Medulla oblongata (tissue), 1 donor: Measurements from ENCODE around the gene AGAP5.
A peak's percentile ranks its signal among the peaks of the same experiment; 100 is the strongest.
"Not testable (repeated sequence)": the region's sequence is repeated elsewhere in the genome, so short reads cannot be mapped to it uniquely, and the experiment has no call there.

Experiments
- DNase-seq: peaks from one replicate; pipeline ENCODE4 v3.0.0-alpha.2; 2015; ENCODE audit errors: extremely low spot score

AGAP5 gene

DNA sequence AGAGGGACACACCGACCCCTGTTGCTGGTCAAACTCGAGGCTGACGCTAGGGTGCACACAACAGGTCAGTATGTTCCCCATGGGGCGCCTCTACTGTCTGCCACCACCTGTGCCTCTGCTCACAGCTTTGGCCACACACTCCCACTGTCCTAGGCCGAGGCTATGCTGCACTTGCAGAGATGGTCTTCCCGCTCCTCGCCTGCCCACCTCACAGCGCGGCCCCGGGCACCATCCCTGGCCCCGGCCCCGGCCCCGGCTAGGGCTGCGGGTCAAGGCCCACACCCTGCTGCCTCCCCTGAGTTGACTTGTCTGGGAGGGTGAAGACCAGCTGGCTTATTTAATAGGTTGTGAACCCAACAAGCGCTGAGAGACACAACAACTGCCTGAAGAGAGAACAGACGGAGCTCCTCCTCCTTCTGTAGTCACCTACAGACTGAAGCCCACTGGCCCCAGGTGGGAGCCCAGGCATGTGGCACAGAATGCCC lies at the start of gene AGAP5:
Gene AGAP5 (minus strand): TSS at position 435 of the 485 bp plus-strand sequence. CDS start 354 bp downstream, at position 81.
- DNase-seq = not testable (repeated sequence)

DNA sequence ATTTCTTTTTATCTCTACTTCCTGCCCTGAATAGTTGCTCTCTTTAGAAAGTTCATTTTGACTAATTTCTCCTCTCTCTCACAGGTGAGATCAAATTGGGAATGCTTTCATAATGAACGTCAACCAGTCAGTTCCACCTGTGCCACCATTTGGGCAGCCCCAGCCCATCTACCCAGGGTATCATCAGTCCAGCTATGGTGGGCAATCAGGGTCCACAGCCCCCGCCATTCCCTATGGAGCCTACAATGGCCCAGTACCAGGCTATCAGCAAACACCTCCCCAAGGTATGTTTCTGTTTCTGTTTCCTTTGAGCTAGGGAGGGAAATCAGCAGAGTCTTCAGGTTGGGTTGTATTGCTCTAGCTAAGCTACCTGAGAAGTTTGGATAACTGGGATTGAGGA lies 48.8 kb upstream of the AGAP5 start:
- no peak for DNase-seq

DNA sequence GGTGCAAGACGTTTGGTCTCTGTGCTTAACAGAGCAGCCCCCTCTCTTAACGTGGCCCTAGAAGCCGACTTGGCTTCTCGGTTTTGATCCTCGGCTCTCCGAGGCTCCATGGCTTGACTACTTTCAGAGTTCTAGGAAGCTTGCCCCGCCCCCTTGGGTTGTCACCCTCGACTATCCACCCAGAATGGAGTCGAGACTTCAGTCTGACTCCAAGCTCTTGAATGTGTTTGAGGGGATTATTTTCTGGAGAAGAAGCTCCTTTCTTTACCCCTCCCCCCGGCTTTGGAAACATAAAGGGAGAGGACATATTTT lies 46.7 kb upstream of the AGAP5 start:
- no peak for DNase-seq

DNA sequence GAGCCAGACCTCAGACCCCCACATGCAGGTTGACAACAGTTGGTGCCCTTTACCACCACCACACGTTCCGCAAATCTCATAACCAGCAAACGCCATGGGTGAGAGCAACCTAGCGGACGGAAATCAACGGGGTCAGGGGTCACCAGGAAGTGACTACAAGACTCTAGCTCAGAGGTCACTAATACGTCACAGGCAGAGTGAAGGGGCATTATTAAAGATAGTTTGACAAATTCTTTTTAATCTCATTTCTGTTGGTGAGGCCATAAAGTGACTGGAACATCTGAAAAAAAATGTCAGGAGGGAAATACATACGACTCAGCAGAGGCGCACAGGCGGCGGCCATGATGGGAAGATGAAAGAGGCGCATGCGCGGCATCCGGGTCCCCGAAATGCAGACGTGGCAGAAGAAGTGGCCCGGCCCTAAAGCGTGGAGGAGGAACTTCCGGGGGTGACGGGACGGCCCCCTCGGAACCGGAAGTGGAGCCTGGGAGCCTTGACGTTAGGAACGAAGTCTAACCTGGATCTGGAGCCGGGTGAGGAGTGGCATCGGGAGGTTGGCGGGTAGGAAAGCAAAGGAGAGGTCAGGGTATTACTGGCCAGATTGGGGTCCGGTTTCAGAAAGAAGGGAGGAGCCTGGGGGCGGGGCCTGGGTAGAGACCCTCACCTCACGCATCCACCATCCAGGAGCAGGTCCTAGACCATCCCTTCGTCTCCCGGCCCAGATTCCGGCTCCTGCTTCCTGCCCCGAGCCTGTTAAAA lies 46.2 kb upstream of the AGAP5 start, which contains the start of gene SEC24C:
Gene SEC24C (plus strand): TSS at position 468 of the 759 bp plus-strand sequence. CDS start 2,461 bp downstream, outside the sequence.
- DNase-seq = peak; percentile 98

DNA sequence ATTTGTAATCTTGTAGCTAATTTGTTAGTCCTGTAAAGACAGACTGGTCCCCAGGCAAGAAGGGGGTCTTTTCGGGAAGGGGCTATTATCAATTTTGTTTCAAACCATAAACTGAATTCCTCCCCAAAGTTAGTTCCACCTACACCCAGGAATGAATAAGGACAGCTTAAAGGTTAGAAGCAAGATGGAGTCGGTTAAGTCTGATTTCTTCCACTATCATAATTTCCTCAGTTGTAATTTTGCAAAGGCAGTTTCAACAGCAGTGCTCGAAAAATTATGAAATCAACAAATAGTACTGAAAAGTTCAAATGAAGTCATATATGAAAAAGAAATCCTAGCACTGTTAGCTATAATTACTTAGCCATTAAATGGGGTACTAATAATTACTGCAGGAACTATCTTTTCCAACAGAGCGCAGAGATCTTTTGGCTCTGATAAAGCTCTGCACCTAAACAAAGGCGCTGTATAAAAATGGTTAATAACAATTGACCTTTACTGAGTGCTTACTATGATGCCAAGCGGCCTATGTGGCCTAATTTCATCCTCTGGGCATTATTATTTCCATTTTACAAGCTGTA lies 45.5 kb upstream of the AGAP5 start:
- no peak for DNase-seq

DNA sequence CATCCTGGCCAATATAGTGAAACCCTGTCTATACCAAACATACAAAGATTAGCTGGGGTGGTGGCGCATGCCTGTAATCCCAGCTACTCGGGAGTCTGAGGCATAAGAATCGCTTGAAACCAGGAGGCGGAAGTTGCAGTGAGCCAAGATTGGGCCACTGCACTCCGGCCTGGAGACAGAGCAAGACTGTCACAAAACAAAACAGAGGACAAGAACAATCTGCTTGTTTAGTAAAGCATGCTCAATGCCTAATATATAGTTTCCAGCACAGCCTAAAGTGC lies 44.5 kb upstream of the AGAP5 start:
- DNase-seq = no peak

DNA sequence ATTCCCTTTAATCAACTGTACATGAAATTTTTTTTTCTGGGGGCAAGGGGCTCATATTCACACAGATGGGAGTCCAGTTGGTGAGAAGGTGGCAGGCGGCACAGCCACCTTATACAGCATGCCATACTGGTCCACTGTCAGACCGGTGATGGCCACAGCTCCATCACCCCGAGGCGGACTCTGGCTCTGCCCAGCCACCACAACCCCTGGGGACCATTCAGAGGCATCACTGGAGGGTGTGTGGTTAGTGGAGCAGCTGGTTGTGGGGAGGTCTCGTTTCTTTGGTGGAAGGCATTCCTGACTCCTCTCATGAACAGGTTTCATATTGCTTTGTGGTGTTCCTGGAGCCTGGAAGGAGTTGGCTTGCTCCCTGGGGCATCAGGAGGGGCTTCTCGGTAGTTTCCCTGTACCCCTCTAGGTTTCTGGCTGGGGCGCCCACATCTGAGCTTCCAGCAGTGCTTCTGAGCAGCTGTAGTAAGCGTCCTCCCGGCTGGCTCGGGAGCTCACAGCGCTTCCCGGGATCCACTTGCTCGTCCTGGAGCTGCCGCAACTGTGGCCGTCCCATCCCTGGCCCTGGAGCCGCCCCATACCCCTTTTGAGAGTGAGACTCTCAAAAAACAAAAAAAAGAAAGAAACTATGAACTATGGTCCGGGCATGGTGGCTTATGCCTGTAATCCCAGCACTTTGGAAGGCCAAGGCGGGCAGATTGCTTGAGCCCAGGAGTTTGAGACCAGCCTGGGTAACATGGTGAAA lies 42.8 kb upstream of the AGAP5 start:
- not testable (repeated sequence) for DNase-seq

DNA sequence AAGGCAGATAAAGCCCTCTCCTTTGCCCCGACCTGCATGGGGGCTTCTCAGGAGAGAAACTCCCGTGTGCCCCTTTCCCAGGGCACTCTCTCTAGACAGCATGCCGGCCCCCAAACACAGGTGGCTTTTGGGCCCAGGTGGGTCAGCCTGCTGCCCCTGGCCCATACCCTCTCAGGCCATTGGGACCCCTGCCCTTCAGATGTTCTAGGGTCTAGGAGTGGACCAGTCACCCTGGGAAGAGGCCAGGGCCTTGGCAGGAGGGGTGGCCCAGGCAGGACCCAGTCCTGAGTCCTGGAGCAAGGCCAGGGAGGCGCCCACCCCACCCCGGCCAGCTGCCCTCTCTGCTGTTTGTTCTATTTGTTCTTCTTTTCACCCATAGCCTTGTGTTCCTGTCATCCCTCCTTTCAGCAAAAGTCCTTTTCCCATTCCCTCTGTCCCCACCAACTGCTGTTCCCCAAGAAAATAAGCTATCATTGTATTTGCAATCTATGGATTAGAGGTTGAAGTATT lies 36.9 kb upstream of the AGAP5 start:
- no peak for DNase-seq

DNA sequence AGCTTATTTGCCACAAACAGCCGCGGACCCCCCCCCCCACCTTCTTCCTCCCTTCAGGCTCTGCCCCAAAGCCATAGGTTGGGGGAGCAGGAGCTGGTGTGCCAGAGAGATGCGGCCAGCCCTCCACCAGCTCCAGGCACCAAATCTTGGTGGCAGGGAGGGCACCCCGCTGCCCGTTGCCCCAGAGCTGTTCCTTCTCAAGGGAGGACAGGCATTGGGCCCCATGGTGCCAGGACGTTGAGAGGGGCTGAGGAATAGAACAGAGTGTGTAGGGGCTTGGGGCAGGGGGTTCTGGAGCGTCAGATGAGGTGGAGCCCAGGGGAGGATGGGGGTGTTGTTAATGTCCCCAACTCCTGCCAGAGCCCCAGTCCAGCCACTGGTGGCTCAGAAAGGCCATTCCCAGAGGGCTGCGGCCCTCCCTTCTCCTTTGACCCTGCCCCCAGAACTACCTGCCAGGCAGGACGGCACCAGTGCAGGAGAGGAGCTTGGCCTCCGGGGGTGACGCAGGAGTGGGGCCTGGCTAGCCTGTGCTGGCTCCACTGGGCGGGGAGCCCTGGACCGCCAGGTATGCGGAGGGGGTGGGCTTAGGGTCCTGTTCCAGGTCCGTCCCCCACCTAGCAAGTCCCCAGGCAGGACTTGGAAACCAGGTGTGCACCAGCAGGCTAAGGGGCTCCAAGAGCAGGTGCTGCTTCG lies 36.3 kb upstream of the AGAP5 start:
- DNase-seq = no peak

DNA sequence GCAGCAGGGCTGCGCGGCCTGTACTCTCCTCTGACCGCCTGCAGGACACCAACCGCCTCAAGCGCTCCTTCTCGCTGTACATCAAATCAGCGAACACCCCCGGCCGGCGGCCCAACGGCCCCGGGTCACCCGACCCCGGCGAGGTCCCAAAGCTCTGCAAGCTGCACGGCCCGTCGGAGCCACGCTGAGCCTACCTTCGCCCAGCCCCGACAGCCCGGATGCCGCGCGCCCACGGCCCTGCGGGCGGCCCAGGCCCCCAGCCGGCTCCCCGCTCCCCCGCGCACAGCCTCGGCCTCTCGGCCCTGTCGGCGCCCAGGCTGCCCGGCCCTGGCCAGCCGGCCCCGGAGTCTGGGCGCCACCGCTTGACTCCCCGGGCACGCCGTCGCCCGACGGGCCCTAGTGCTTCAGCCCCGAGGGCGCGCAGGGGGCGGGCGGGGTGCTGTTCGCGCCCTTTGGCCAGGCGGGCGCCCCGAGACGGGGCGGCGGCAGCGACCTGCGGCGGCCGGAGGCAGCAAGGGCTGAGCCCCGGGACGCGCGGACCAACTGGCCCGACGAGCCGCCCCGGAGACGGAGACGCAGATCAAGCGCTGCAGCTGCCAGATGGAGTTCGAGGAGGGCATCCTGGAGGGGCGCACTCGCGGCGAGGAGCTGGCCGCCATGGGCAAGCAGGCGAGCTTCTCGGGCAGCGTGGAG lies 35.2 kb upstream of the AGAP5 start:
- no peak for DNase-seq

DNA sequence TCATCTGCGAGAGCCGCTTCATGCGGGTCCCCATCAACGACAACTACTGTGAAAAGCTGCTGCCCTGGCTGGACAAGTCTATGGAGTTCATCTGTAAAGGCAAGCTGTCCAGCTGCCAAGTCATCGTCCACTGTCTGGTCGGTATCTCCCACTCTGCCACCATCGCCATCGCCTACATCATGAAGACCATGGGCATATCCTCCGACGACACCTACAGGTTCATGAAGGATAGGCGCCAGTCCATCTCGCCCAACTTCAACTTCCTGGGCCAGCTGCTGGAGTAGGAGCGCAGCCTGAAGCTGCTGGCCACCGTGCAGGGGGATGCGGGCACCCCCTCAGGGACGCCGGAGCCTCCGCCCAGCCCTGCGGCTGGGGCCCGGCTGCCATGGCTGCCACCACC lies 34.5 kb upstream of the AGAP5 start:
- DNase-seq = no peak

DNA sequence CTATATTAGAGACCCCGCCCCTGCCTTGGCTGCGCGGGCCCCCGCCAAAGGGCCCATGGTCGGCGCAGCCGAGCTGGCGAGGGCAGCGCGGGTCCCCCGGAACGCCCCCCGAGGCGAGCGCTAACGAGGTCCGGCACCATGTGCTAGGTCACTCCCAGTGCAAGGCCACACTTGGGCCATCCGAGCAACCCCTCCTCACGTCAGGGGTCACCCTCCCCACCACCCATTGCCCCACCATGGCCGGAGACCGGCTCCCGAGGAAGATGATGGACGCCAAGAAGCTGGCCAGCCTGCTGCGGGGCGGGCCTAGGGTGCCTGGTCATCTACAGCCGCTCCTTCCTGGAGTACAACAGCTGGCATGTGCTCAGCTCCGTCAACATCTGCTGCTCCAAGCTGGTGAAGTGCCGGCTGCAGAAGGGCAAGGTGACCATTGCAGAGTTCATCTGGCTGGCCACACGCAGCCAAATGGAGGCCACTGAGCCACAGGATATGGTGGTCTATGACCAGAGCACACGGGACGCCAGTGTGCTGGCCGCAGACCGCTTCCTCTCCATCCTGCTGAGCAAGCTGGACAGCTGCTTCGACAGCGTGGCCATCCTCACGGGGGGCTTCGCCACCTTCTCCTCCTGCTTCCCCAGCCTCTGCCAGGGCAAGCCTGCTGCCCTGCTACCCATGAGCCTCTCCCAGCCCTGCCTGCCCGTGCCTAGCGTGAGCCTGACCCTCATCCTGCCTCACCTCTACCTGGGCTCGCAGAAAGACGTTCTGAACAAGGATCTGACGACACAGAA lies 33.9 kb upstream of the AGAP5 start:
- DNase-seq = no peak

DNA sequence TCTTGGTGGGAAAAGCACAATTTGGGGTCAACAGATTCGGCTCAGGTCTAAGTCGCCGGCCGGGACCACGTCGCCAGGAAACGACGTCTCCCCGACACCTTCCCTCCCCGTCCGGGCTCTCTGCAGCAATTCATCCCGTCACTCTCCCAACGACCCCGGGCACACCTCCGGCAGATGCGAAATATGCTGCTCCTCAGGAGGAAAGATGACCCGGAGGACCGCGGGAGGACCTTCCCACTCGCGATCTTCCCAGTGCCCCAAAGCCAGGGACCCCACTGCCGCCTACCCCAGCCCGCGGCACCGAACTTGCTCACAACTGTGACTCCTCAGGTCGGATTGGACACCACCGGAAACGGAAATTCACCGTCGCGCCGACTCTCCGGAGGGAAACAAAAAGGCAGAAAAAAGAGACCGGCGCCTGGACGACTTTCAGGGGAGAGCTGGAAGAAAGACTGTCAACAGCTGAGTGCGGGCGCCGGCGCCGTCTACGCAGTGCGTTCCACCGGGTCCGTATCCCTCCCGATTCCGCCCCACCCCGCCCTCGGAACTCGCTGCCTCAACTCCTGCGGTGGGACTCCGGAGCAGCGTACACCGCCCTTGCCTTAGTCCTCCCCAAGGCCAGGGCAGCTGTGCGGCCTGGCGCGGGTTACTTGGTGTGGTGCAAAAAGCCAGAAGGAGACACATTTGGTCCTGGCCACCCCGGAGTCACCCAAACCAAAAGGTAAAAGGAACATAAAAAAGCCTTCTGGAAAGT lies 32.4 kb upstream of the AGAP5 start:
- peak; percentile 92 for DNase-seq

DNA sequence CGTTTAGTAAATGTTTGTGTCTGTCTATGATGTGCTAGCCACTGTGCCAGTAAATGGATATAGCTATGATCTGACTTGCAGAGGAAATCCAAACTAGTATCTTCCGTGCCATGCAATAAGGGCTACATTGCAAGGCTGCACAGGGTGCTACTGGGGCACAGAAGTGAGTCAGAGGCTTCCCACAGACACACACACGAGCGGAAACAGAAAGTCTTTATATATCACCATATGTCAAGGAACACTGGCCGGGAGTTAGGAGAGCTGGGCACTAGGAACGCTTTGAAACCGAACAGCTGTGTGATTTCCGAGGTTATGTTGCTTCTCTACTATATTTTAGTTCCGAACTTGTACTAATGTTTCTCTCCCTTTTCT lies 31.9 kb upstream of the AGAP5 start:
- DNase-seq = not testable (repeated sequence)

DNA sequence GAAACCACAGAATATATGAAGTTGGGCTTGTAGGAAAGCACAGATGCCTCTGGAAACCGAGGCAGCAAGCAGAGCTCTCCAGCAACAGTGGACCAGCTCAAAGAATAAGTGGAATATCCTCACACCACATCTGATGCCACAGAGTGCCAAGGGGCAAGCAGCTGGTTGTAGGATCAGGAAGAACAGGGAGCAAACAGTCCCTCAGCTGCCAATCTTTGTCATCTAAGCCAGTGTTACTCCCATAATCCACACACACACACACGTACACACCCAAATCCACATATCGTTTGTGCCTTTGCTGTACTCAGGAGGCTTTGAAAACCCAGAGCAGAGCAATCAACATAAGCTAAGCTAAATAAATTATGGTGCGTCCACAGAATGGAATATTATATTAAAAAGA lies 25.6 kb upstream of the AGAP5 start:
- no peak for DNase-seq

DNA sequence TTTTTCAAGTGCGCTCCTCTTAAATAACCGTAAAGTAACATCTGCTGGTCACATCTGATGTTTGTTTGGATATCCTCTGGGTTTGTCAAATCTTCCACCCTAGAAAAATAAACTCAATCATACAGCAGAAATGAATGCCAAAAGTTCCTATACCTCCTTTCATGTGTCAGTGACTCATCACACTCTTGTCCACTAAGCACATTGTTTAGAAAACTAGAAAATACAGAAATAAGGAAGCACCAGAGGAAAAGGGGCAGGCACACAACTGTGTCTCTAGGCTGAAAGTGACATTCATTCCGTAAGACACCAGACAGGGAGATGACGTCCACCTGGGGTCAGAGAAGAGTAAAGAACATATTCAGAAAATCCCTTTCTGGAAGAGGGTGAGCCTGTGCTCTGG lies 22.7 kb upstream of the AGAP5 start:
- DNase-seq = not testable (repeated sequence)

DNA sequence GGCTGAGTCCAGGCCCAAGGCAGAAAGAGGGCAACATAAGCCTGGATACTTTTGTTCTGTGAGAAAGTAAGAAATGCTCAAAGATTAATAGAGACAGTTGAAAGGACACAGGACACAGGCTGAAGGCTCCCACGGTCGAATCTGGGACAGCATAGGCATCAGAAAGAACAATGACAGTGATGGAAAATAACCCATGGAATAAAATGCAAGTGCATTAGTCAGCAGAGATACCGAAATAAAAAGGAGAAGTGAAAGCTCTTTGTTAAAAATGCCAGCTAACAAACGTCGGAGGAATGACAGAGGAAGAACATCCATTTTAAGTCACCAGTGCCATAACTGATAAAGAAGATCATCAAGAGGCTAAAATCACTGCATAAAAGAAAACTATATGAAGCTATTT lies 19.6 kb upstream of the AGAP5 start:
- peak; percentile 81 for DNase-seq

DNA sequence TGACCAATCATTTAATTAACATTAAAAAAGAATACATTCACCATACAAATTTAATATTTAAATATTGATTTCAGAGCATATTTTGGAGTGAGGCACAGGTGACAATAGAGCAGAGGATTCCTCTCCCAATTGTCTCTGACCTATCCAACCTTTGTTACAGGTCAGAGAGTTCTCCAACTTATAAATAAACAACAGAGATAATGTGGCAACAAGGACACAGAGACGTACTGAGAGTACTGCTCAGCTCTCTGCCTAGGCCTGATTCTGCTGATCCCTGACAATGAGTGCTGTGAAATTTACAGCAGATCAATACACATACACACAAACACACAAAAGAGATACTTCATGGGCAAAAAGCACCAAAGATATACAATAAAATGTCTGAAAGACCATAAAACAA lies 18.3 kb upstream of the AGAP5 start:
- no peak for DNase-seq

DNA sequence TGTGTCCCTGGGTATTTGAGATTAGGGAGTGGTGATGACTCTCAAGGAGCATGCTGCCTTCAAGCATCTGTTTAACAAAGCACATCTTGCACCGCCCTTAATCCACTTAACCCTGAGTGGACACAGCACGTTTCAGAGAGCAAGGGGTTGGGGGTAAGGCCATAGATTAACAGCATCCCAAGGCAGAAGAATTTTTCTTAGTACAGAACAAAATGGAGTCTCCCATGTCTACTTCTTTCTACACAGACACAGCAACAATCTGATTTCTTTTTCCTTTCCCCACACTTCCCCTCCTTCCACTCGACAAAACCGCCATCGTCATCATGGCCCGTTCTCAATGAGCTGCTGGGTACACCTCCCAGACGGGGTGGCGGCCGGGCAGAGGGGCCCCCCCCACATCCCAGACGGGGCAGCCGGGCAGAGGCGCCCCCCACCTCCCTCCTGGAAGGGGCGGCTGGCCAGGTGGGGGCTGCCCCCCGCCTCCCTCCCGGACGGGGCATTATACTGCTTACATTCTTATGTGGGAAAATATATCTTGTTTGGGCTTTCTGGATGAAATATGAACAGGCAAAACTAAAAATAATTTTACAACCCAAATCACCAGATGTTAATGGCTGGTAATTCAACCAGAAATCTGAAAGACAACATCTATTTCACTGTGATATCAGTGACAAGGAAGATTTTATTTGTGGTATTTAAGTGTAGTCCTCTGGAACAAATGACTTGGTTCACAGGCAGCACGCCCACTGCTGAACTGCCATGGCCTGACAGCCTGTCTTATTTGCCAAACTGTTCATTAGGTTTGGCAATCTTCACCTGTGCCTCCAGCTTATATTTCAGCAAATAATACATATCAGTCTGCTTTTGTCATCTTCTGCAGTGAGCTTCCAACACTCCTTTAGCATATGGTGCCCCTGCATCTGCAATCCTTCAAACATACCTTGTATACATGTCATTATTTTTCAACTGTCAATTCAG lies 17.6 kb upstream of the AGAP5 start:
- not testable (repeated sequence) for DNase-seq
